HepG2 (cell line): ENCODE data around the gene CARS1. TPM values are rescaled to one million over a fixed set of nuclear protein-coding genes. Genes with fewer than 3 reads are reported as not detected.

Source experiments
- AGO2 ChIP-seq: fragments of 200-400 bp; formaldehyde crosslinking; optimal IDR thresholded peaks from 2 replicates; pipeline ENCODE3; 2017; ENCODE audit warnings: mild to moderate bottlenecking, low read depth, low read length, moderate library complexity
- DMAP1 ChIP-seq: IDR thresholded peaks from 2 replicates; pipeline ENCODE4 v1.6.1; 2016
- IRX3 ChIP-seq: sonication (generic); formaldehyde crosslinking; IDR thresholded peaks from 2 replicates; pipeline ENCODE4 v1.8.1; 2023; ENCODE audit warnings: mild to moderate bottlenecking, low read depth, missing genetic modification reagents, borderline replicate concordance
- MAFK ChIP-seq, 2 experiments: IDR thresholded peaks in 1 of 2; conservative IDR thresholded peaks in 1 of 2; 2 replicates each; pipeline ENCODE4 v1.6.1; 2011; ENCODE audit warnings: improper control_type of control experiment in 2 of 2, low read length in 2 of 2
- NFE2L2 ChIP-seq: fragments of 150-350 bp; IDR thresholded peaks from 2 replicates; pipeline ENCODE4 v1.6.1; 2014; ENCODE audit warnings: low read length
- SP2 ChIP-seq: sonication (generic); formaldehyde crosslinking; IDR thresholded peaks from 2 replicates; pipeline ENCODE4 v1.5.1; 2020; ENCODE audit warnings: mild to moderate bottlenecking, missing genetic modification reagents
- TBX2 ChIP-seq: sonication (generic); formaldehyde crosslinking; IDR thresholded peaks from 2 replicates; pipeline ENCODE4 v1.5.0; 2020; ENCODE audit warnings: missing genetic modification reagents, mild to moderate bottlenecking, borderline replicate concordance
- polyA plus RNA-seq, 8 experiments: library from polyadenylated mRNA; depleted of rRNA in 3 of 8; stranded (reverse) in 7 of 8; unstranded in 1 of 8; fragments of >200 nt; fragmentation: Illumina TruSeq in 4 of 8; extraction: Trizol in 4 of 8; gene quantifications; 2 replicates each; pipeline versions ENCODE4 v1.2.1 to v1.2.3, GENCODE V29; 2011 to 2016; ENCODE audit warnings: low read depth in 4 of 8, missing spikeins in 1 of 8, mixed read lengths in 1 of 8; ENCODE audit not compliant: insufficient read depth in 1 of 8
- total RNA-seq, 5 experiments: library from RNA; depleted of rRNA; stranded (reverse); fragments of >200 nt; fragmentation: Illumina TruSeq; extraction: Trizol; gene quantifications; 2 replicates each; pipeline ENCODE4 v1.2.3, GENCODE V29; 2016; ENCODE audit warnings: low read depth in 1 of 5
- TF ChIP-seq, protein P1 (sequence below): sonication (generic); formaldehyde crosslinking; IDR thresholded peaks from 2 replicates; pipeline ENCODE4 v1.4.0; 2020; ENCODE audit warnings: missing genetic modification reagents, borderline replicate concordance
- TF ChIP-seq, protein P2 (sequence below): sonication (generic); formaldehyde crosslinking; IDR thresholded peaks from 2 replicates; pipeline ENCODE4 v1.8.1; 2023; ENCODE audit warnings: mild to moderate bottlenecking, missing genetic modification reagents
- TF ChIP-seq, protein P3 (sequence below): sonication (generic); formaldehyde crosslinking; IDR thresholded peaks from 2 replicates; pipeline ENCODE4 v1.4.0; 2020; ENCODE audit warnings: missing genetic modification reagents, borderline replicate concordance

The CARS1 gene
- total and polyA plus RNA-seq, 2 of the 13 experiments (the other 11 are each of a cell fraction or from before 2014, with no cell fraction given): 33.8 to 47.0 TPM

DNA sequence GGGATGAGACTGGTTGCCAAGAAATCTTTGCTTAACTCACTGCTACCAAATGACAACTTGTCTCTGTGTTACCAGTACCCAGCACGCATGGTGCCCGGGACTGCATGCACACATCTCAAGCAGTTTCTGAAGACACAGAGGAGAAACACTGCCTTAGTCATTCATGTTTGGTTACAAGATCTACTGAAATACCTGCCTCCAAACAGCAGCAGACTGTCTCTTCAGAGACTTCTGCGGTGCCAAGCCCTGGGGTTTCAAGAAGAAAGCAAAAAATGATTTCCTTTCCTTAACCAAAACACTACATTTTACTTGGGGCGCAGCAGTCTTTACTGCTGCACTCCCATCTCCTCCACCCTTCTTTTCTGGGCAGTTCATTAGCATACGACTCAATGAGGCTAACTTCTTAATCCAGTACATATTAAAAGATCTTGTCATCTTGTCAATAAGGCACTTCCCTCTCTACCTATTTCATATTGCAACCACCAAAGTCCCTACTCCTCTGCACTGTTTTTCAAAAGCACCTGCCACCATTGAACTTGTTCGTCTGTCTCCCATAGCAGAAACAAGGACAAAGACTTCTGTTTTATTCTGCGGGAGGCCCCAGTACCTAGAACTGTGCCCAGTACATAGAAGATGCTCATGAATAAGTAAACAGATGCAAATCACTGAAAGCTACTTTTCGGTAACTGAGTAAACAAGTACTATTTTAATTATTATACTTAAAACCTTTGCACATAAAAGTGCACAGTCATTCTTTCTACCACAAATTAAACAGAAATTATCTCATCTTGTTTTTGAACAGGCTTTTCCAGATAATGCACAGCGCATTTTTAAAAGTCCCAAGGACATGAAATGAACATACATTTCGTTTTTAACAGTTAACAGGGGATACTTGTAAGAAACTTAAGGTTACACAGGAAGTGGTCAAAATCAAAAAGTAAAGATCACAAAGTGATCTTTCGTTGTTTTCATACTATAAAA lies 69.1 kb downstream of the CARS1 start (continued):
- TF ChIP-seq, protein P1, sequence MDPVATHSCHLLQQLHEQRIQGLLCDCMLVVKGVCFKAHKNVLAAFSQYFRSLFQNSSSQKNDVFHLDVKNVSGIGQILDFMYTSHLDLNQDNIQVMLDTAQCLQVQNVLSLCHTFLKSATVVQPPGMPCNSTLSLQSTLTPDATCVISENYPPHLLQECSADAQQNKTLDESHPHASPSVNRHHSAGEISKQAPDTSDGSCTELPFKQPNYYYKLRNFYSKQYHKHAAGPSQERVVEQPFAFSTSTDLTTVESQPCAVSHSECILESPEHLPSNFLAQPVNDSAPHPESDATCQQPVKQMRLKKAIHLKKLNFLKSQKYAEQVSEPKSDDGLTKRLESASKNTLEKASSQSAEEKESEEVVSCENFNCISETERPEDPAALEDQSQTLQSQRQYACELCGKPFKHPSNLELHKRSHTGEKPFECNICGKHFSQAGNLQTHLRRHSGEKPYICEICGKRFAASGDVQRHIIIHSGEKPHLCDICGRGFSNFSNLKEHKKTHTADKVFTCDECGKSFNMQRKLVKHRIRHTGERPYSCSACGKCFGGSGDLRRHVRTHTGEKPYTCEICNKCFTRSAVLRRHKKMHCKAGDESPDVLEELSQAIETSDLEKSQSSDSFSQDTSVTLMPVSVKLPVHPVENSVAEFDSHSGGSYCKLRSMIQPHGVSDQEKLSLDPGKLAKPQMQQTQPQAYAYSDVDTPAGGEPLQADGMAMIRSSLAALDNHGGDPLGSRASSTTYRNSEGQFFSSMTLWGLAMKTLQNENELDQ: no peak
- TF ChIP-seq TBX2 (CRISPR knock-in tag) (no peak), NFE2L2 (peak; percentile 90), AGO2 (no peak), SP2 (CRISPR knock-in tag) (no peak), IRX3 (CRISPR knock-in tag) (no peak), MAFK (conservative IDR thresholded peaks at IDR 0.05 in 1 of 2, IDR thresholded peaks at IDR 0.05 in 1 of 2; ENCODE audit: low read length in 2 of 2) (peak in 1 of 2 experiments; percentile 18; a peak in 2 of 4 replicates), DMAP1 (CRISPR knock-in tag) (no peak)
- TF ChIP-seq, protein P2, sequence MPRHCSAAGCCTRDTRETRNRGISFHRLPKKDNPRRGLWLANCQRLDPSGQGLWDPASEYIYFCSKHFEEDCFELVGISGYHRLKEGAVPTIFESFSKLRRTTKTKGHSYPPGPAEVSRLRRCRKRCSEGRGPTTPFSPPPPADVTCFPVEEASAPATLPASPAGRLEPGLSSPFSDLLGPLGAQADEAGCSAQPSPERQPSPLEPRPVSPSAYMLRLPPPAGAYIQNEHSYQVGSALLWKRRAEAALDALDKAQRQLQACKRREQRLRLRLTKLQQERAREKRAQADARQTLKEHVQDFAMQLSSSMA: no peak
- TF ChIP-seq, protein P3, sequence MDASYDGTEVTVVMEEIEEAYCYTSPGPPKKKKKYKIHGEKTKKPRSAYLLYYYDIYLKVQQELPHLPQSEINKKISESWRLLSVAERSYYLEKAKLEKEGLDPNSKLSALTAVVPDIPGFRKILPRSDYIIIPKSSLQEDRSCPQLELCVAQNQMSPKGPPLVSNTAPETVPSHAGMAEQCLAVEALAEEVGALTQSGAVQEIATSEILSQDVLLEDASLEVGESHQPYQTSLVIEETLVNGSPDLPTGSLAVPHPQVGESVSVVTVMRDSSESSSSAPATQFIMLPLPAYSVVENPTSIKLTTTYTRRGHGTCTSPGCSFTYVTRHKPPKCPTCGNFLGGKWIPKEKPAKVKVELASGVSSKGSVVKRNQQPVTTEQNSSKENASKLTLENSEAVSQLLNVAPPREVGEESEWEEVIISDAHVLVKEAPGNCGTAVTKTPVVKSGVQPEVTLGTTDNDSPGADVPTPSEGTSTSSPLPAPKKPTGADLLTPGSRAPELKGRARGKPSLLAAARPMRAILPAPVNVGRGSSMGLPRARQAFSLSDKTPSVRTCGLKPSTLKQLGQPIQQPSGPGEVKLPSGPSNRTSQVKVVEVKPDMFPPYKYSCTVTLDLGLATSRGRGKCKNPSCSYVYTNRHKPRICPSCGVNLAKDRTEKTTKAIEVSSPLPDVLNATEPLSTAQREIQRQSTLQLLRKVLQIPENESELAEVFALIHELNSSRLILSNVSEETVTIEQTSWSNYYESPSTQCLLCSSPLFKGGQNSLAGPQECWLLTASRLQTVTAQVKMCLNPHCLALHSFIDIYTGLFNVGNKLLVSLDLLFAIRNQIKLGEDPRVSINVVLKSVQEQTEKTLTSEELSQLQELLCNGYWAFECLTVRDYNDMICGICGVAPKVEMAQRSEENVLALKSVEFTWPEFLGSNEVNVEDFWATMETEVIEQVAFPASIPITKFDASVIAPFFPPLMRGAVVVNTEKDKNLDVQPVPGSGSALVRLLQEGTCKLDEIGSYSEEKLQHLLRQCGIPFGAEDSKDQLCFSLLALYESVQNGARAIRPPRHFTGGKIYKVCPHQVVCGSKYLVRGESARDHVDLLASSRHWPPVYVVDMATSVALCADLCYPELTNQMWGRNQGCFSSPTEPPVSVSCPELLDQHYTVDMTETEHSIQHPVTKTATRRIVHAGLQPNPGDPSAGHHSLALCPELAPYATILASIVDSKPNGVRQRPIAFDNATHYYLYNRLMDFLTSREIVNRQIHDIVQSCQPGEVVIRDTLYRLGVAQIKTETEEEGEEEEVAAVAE (CRISPR knock-in tag): no peak
